H54 (cell line): ENCODE data around the gene RPS6KA5.
A peak's percentile ranks its signal among the peaks of the same experiment; 100 is the strongest.
"Not testable (repeated sequence)": the region's sequence is repeated elsewhere in the genome, so short reads cannot be mapped to it uniquely, and the experiment has no call there.

ENCODE experiments used
- DNase-seq: peaks from one replicate; pipeline ENCODE4 v3.0.0; 2011; ENCODE audit warnings: low spot score, mixed read lengths; ENCODE audit not compliant: insufficient read length
- FAIRE-seq: peaks from 3 replicates; lab custom pipeline; 2011; peaks lifted over from hg19 to GRCh38; lab: Jason Lieb, UNC
- POLR2A ChIP-seq: IDR thresholded peaks from 2 replicates; pipeline ENCODE4 v1.6.1; 2011; ENCODE audit warnings: low read depth, mild to moderate bottlenecking, low read length

The RPS6KA5 gene

GRCh38 chr14:90976101-90976500 is 84.3 kb downstream of the RPS6KA5 start:
- DNase-seq (no peak), FAIRE-seq (no peak)
- no peak for TF ChIP-seq POLR2A

DNA sequence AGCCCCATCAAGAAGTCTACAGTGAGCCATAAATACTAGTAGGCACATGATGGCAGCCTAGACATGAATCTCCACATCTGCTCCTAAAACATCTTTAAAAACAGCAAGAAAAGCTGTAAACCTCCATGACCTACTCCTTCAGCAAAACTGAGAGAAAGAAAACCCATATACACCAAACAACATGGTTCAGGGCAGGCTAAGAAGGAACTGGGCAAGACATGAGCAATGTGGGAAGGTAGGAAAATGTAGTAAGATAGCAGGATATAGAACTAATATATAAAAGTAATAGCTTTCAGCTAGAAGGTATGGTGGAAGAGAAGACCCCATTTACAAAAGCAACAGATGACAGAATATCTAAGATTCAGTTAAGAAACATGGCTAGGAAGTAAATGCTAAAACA is 88.8 kb downstream of the RPS6KA5 start:
- DNase-seq (no peak), FAIRE-seq (no peak)
- no peak for TF ChIP-seq POLR2A

DNA sequence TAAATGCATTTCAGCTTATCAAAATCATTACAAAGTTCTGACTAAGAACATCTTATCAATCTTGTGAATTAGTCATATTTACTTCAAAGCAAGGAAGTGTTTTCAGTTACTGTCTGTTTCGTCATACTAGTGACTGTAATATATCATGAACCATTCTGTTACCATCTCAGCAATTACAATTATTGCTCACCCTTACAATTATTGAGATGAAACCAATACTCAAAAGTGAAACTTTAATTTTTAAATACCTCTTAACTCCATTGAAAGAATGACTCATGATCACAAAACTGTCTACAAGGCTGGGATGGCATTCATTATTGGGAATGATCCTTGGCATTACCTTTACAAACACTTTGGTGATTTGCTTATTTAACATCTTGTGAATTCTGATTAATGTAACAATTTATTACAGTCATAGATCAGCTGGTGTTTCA is 90.3 kb downstream of the RPS6KA5 start:
- peak; percentile 85 for FAIRE-seq
- TF ChIP-seq POLR2A = no peak
- DNase-seq = peak; percentile 5

DNA sequence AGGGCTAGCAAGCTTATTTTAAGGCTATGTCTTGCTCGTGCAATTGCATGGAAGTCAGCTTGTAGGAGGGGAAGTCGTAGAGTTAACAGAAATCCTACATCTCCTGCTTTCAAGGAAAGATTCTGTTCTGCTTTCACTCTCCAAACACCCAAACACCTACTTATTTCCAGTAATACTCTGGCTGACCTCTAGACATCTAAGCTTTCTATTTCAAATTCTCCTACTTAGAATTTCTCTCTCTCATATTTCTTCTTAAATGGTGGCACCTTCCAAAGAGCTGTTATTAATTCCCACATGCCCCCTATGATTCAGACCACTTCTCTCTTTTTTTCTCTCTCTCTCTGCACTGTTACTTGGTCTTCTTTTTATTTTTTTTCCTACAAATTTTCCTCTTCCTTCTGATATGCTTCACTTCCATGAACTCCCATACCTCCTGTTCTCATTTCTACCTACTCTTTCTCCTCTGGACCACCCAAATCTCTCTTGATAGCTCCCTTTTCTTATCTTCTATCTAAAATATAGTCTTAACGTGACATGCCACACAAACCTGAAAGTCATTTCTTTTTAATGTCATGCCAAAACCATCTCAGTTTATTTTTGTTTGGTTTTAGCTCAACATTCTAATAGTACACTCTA is 90.8 kb downstream of the RPS6KA5 start:
- TF ChIP-seq POLR2A = no peak
- FAIRE-seq (no peak), DNase-seq (no peak)

DNA sequence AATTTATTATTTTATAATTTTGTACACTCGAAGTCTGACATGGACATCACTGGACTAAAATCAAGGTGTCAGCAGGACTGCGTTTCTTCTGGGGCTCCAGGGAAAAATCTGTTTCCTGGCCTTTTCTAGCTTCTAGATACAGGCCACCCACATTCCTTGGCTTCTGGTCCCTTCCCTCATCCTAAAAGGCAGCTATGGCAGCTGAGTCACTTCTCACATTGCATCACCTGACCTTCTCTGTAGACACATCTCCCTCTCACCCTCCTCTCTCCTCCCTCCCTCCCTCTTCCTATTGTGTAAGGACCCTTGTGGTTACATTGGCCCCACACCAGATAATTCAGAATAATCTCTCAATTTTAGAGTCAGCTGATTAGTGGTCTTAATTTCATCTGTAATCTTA is 92.4 kb downstream of the RPS6KA5 start:
- DNase-seq (no peak), FAIRE-seq (no peak)
- TF ChIP-seq POLR2A = no peak

GRCh38 chr14:90966493-90966892 is 93.9 kb downstream of the RPS6KA5 start:
- FAIRE-seq = no peak
- no peak for TF ChIP-seq POLR2A
- DNase-seq = no peak

DNA sequence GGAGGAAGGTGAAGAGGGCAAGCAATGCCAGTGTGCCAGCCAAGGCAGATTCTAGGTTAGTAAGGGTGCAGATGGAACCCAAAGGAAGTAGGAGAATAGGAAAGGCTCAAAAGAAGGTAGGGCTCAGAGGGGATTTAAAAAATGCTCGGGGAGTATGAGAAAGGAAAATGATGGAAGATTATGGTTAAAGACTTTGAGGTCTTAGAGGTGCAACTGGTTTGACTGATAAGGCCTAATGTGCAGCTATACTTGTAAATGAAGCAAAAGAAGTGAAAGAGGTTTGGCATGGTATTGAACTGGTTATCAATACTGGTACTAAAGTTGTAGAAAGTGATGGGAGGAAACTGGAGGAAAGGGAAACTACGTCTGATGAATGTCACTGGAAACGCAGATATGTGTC is 94.7 kb downstream of the RPS6KA5 start:
- FAIRE-seq = no peak
- TF ChIP-seq POLR2A = no peak
- no peak for DNase-seq

GRCh38 chr14:90963343-90963742 is 97.1 kb downstream of the RPS6KA5 start:
- no peak for TF ChIP-seq POLR2A
- FAIRE-seq = no peak
- DNase-seq = no peak

DNA sequence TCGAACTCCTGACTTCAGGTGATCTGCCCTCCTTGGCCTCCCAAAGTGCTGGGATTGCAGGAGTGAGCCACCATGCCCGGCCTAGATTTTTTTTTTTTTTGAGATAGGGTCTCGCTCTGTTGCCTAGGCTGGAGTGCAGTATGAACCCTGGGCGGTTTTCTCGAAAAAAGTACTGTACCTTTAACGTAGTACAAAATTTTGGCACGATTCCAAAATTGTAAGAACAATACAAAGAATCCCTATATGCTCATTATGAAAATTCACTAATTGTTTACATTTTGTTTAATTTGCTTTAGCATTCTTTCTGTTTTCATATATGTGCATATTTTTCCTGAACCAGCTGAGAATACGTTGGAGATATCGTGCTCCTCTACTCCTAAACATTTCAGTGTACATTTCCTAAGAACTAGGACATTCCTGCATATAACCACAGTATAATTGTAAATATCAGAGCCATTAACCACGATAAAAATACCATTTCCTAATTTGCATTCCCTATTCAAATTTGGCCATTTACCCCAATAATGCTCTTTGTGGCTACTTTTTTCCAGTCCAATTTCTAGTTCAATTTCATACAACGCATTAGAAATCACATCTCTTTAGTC is 97.8 kb downstream of the RPS6KA5 start:
- TF ChIP-seq POLR2A = no peak
- DNase-seq = no peak
- no peak for FAIRE-seq

DNA sequence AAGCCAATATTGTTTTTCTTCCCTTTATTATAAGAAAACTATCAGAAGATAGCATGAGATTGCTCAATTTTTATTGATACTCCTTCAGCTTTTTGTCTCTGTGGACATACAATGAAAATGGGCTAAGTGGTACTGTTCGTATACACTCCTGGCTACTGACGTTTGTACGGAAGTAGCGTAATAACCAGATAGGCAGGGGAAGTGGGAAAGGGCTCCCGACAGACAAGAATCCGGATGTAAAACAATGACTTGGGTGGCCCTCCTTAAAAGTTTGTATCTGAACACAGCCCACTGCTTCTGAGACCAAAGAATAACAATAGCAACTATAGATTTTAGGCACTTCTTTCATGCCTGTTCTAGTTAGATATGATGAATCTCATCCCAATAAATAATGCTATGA is 99.6 kb downstream of the RPS6KA5 start:
- FAIRE-seq (no peak), DNase-seq (no peak)
- TF ChIP-seq POLR2A = no peak

GRCh38 chr14:90959344-90959743 is 101.1 kb downstream of the RPS6KA5 start:
- no peak for DNase-seq
- TF ChIP-seq POLR2A = no peak
- FAIRE-seq = no peak

GRCh38 chr14:90956273-90956672 is 104.2 kb downstream of the RPS6KA5 start:
- DNase-seq (no peak), FAIRE-seq (no peak)
- no peak for TF ChIP-seq POLR2A

- FAIRE-seq = not testable (repeated sequence)
These were observed 106.8 kb downstream of the RPS6KA5 start for GRCh38 chr14:90953643-90954042.

GRCh38 chr14:90943367-90943766 is 117.1 kb downstream of the RPS6KA5 start:
- TF ChIP-seq POLR2A = no peak
- FAIRE-seq (no peak), DNase-seq (no peak)

More at GRCh38 chr14:90953643-90954042, 106.8 kb downstream of the RPS6KA5 start:
- DNase-seq = not testable (repeated sequence)

- TF ChIP-seq POLR2A = no peak
- DNase-seq (no peak), FAIRE-seq (no peak)
These were observed 117.9 kb downstream of the RPS6KA5 start for GRCh38 chr14:90942511-90942910.
